ENCODE data around the gene CNOT2.

GRCh38 chr12:70264067-70264867 is 21.0 kb downstream of the CNOT2 start:
- no peak for TF ChIP-seq CTCF (IDR thresholded peaks at IDR 0.05; ENCODE audit: insufficient read depth, low read length, poor library complexity, severe bottlenecking)
- no peak for TF ChIP-seq EZH2phosphoT487 (conservative IDR thresholded peaks at IDR 0.05; ENCODE audit: low read length)

All from SU-DHL-6 (cell line).